ENCODE data around the gene CXCR1. TPM values are rescaled to one million over a fixed set of nuclear protein-coding genes. Genes with fewer than 3 reads are reported as not detected.

The CXCR1 gene
- polyA plus RNA-seq, 1 donor from 2014 or later, result 0.35 TPM

Other genes with a start within 250 kb of the CXCR1 start
- gene TNS1, start 164.0 kb downstream of the CXCR1 start, polyA plus RNA-seq, result not detected
- 0.25 TPM for gene RUFY4, start 97.7 kb downstream of the CXCR1 start, polyA plus RNA-seq
- 0.40 TPM for gene CXCR2, start 40.9 kb downstream of the CXCR1 start, polyA plus RNA-seq
- 862 TPM for gene ARPC2, start 50.2 kb upstream of the CXCR1 start, polyA plus RNA-seq
- gene GPBAR1, start 94.1 kb upstream of the CXCR1 start, polyA plus RNA-seq, result 0.64 TPM
- 82.0 TPM for gene AAMP, start 103.2 kb upstream of the CXCR1 start, polyA plus RNA-seq
- 126 TPM for gene PNKD, start 103.6 kb upstream of the CXCR1 start, polyA plus RNA-seq
- gene TMBIM1, start 125.5 kb upstream of the CXCR1 start, polyA plus RNA-seq, result 147 TPM
- 0.18 TPM for gene CATIP, start 189.9 kb upstream of the CXCR1 start, polyA plus RNA-seq
- gene SLC11A1, start 215.3 kb upstream of the CXCR1 start, polyA plus RNA-seq, result 1.3 TPM
- 16.2 TPM for gene CTDSP1, start 232.9 kb upstream of the CXCR1 start, polyA plus RNA-seq